Measurements from ENCODE around the gene NBL1.
"Not testable (repeated sequence)": the region's sequence is repeated elsewhere in the genome, so short reads cannot be mapped to it uniquely, and the experiment has no call there.

Gene NBL1

GRCh38 chr1:19622204-19622603 is 21.9 kb upstream of the NBL1 start:
- no peak for DNase-seq (ENCODE audit: low read depth)

GRCh38 chr1:19623523-19623922 is 20.6 kb upstream of the NBL1 start:
- no peak for DNase-seq (ENCODE audit: low read depth)

- DNase-seq (ENCODE audit: low read depth): no peak
Observed at GRCh38 chr1:19625291-19625937, 18.7 kb upstream of the NBL1 start.

- DNase-seq (ENCODE audit: low read depth): no peak
Observed at GRCh38 chr1:19628879-19629278, 15.2 kb upstream of the NBL1 start.

GRCh38 chr1:19629357-19629756 is 14.8 kb upstream of the NBL1 start:
- no peak for DNase-seq (ENCODE audit: low read depth)

- not testable (repeated sequence) for DNase-seq (ENCODE audit: low read depth)
Observed at GRCh38 chr1:19630192-19630591, 13.9 kb upstream of the NBL1 start.

GRCh38 chr1:19630720-19631395 is 13.3 kb upstream of the NBL1 start:
- DNase-seq (ENCODE audit: low read depth): no peak

- no peak for DNase-seq (ENCODE audit: low read depth)
Observed at GRCh38 chr1:19632211-19632610, 11.9 kb upstream of the NBL1 start.

GRCh38 chr1:19633106-19633505 is 11.0 kb upstream of the NBL1 start:
- DNase-seq (ENCODE audit: low read depth): no peak

- DNase-seq (ENCODE audit: low read depth): not testable (repeated sequence)
Observed at GRCh38 chr1:19635064-19635463, 9.0 kb upstream of the NBL1 start.

- DNase-seq (ENCODE audit: low read depth): no peak
Observed at GRCh38 chr1:19635646-19636045, 8.5 kb upstream of the NBL1 start.

GRCh38 chr1:19636065-19636464 is 8.0 kb upstream of the NBL1 start:
- DNase-seq (ENCODE audit: low read depth): no peak

GRCh38 chr1:19636749-19637148 is 7.4 kb upstream of the NBL1 start:
- not testable (repeated sequence) for DNase-seq (ENCODE audit: low read depth)

GRCh38 chr1:19637606-19638005 is 6.5 kb upstream of the NBL1 start:
- DNase-seq (ENCODE audit: low read depth): no peak

- not testable (repeated sequence) for DNase-seq (ENCODE audit: low read depth)
Observed at GRCh38 chr1:19639228-19639627, 4.9 kb upstream of the NBL1 start.

- no peak for DNase-seq (ENCODE audit: low read depth)
Observed at GRCh38 chr1:19639999-19640362, 4.1 kb upstream of the NBL1 start.

- no peak for DNase-seq (ENCODE audit: low read depth)
Observed at GRCh38 chr1:19640363-19641316, 3.5 kb upstream of the NBL1 start.

GRCh38 chr1:19643121-19643520 is 990 bp upstream of the NBL1 start:
- no peak for DNase-seq (ENCODE audit: low read depth)

GRCh38 chr1:19644395-19644680 is 227 bp downstream of the NBL1 start:
- no peak for DNase-seq (ENCODE audit: low read depth)

- DNase-seq (ENCODE audit: low read depth): no peak
Observed at GRCh38 chr1:19644681-19645410, 735 bp downstream of the NBL1 start.

- DNase-seq (ENCODE audit: low read depth): no peak
Observed at GRCh38 chr1:19645411-19646251, 1.5 kb downstream of the NBL1 start.

Measured in activated gamma-delta T cell treated with anti-CD3 and anti-CD28 coated beads, Interleukin-2, amount 50 U/mL, for 16 hours (primary cell).